Loucy (cell line): ENCODE results near the gene GID8.

Experiments
- H2AFZ ChIP-seq: fragments of 200-600 bp; sonication (generic); 2 replicates; pipeline ENCODE4 v1.6.0; 2016; ENCODE audit warnings: antibody characterized with exemption, mild to moderate bottlenecking, low read length, moderate library complexity
- H3F3A ChIP-seq: fragments of 200-600 bp; 2 replicates; pipeline ENCODE4 v1.6.0; 2016; ENCODE audit warnings: antibody characterized with exemption, low read depth, mild to moderate bottlenecking
- H3K27me3 ChIP-seq: fragments of 200-600 bp; sonication (generic); 2 replicates; pipeline ENCODE4 v1.6.1; 2014; ENCODE audit warnings: low read length, mild to moderate bottlenecking; ENCODE audit not compliant: insufficient read depth, poor library complexity, severe bottlenecking
- H3K36me3 ChIP-seq: fragments of 200-600 bp; sonication (generic); 2 replicates; pipeline ENCODE4 v1.6.1; 2016; ENCODE audit warnings: low read length; ENCODE audit not compliant: insufficient read depth
- H3K4me1 ChIP-seq: fragments of 200-600 bp; sonication (generic); 2 replicates; pipeline ENCODE4 v1.5.1; 2014; ENCODE audit warnings: low read length, mild to moderate bottlenecking; ENCODE audit not compliant: insufficient read depth, poor library complexity, severe bottlenecking
- H3K4me2 ChIP-seq: fragments of 200-600 bp; sonication (generic); 2 replicates; pipeline ENCODE4 v1.6.0; 2014; ENCODE audit warnings: antibody characterized with exemption, low read length, low read depth, mild to moderate bottlenecking; ENCODE audit not compliant: poor library complexity, severe bottlenecking
- H3K4me3 ChIP-seq: fragments of 200-600 bp; sonication (generic); 2 replicates; pipeline ENCODE4 v1.5.1; 2014; ENCODE audit warnings: low read length, mild to moderate bottlenecking, mixed read lengths; ENCODE audit not compliant: poor library complexity, severe bottlenecking
- H3K79me2 ChIP-seq: fragments of 200-600 bp; sonication (generic); 2 replicates; pipeline ENCODE4 v1.6.1; 2014; ENCODE audit warnings: low read length; ENCODE audit not compliant: insufficient read depth
- H3K9ac ChIP-seq: fragments of 200-600 bp; sonication (generic); 2 replicates; pipeline ENCODE4 v1.6.0; 2014; ENCODE audit warnings: mild to moderate bottlenecking, low read depth, low read length, moderate library complexity; ENCODE audit not compliant: poor library complexity, severe bottlenecking
- H3K9me2 ChIP-seq: fragments of 200-600 bp; sonication (generic); replicated peaks from 2 replicates; pipeline ENCODE4 v1.6.1; 2016; ENCODE audit warnings: low read depth, low read length, mixed read lengths
- H3K9me3 ChIP-seq: fragments of 200-600 bp; sonication (generic); 2 replicates; pipeline ENCODE4 v1.6.1; 2014; ENCODE audit warnings: mild to moderate bottlenecking, antibody characterized with exemption, low read length, low read depth; ENCODE audit not compliant: insufficient read depth
- H4K20me1 ChIP-seq: fragments of 200-600 bp; sonication (generic); 2 replicates; pipeline ENCODE4 v1.6.0; 2014; ENCODE audit warnings: antibody characterized with exemption, low read length, mild to moderate bottlenecking; ENCODE audit not compliant: insufficient read depth, poor library complexity, severe bottlenecking
- CTCF ChIP-seq: fragments of 200-600 bp; sonication (generic); conservative IDR thresholded peaks from 2 replicates; pipeline ENCODE4 v1.5.1; 2014; ENCODE audit warnings: mild to moderate bottlenecking, antibody characterized with exemption, low read length
- EZH2phosphoT487 ChIP-seq: fragments of 200-600 bp; IDR thresholded peaks from 2 replicates; pipeline ENCODE4 v1.6.1; 2018; ENCODE audit warnings: antibody characterized with exemption, mild to moderate bottlenecking, moderate library complexity, borderline replicate concordance

Gene GID8

GRCh38 chr20:62914970-62915457 lies 22.9 kb upstream of the GID8 start:
- Histone ChIP-seq H3F3A (no peaks in the 10 kb centered on the region), H3K36me3 (peaks cover 36% of the 10 kb centered on the region; the same call in 1 of the 2 replicates), H3K27me3 (no peaks in the 10 kb centered on the region), H3K9ac (no peak overlapping the region), H3K79me2 (peaks cover 100% of the 10 kb centered on the region), H2AFZ (no peak overlapping the region), H3K4me2 (peak overlapping the region; percentile 64), H3K9me3 (no peaks in the 10 kb centered on the region), H3K4me1 (peaks cover 43% of the 10 kb centered on the region), H3K9me2 (no peaks in the 10 kb centered on the region), H4K20me1 (peaks cover 98% of the 10 kb centered on the region), H3K4me3 (peak overlapping the region; percentile 33)
- no peak for TF ChIP-seq EZH2phosphoT487
- no peak for TF ChIP-seq CTCF

GRCh38 chr20:62916703-62917476 lies 21.1 kb upstream of the GID8 start:
- H3K27me3 ChIP-seq, result no peaks in the 10 kb centered on the region
- H3K4me3 ChIP-seq, result no peak overlapping the region
- H3K4me2 ChIP-seq, result peak overlapping the region; percentile 69
- no peak overlapping the region for H3K9ac ChIP-seq
- H3F3A ChIP-seq, result no peaks in the 10 kb centered on the region
- H4K20me1 ChIP-seq, result peaks cover 96% of the 10 kb centered on the region
- H3K79me2 ChIP-seq, result peaks cover 100% of the 10 kb centered on the region
- peaks cover 50% of the 10 kb centered on the region for H3K4me1 ChIP-seq
- H3K9me2 ChIP-seq, result no peaks in the 10 kb centered on the region
- no peak overlapping the region for H2AFZ ChIP-seq
- H3K9me3 ChIP-seq, result no peaks in the 10 kb centered on the region
- TF ChIP-seq EZH2phosphoT487, result no peak
- TF ChIP-seq CTCF, result no peak
- H3K36me3 ChIP-seq, result peaks cover 17% of the 10 kb centered on the region; the same call in 1 of the 2 replicates

- no peaks in the 10 kb centered on the region for H3F3A ChIP-seq
- H3K4me3 ChIP-seq, result peak overlapping the region; percentile 61
- peaks cover 55% of the 10 kb centered on the region for H3K4me1 ChIP-seq
- TF ChIP-seq EZH2phosphoT487 (no peak), CTCF (no peak)
- peak overlapping the region; percentile 69 for H3K4me2 ChIP-seq
- no peak overlapping the region for H3K9ac ChIP-seq
- H4K20me1 ChIP-seq, result peaks cover 96% of the 10 kb centered on the region
- no peaks in the 10 kb centered on the region for H3K9me3 ChIP-seq
- H3K36me3 ChIP-seq, result peaks cover 10% of the 10 kb centered on the region; the same call in 1 of the 2 replicates
- H3K9me2 ChIP-seq, result no peaks in the 10 kb centered on the region
- no peaks in the 10 kb centered on the region for H3K27me3 ChIP-seq
- peaks cover 100% of the 10 kb centered on the region for H3K79me2 ChIP-seq
- H2AFZ ChIP-seq, result no peak overlapping the region
Measured at GRCh38 chr20:62917720-62918119, 20.2 kb upstream of the GID8 start.
